WTC11 (cell line): Measurements from ENCODE around the gene KLHL29. TPM values are rescaled to one million over a fixed set of nuclear protein-coding genes. Genes with fewer than 3 reads are reported as not detected.

ENCODE experiments used
- ATAC-seq: fragments of 200-7000 bp; cut with Tn5 transposase; 2 replicates; pipeline ENCODE4 v1.10.0; 2021; ENCODE audit warnings: mild to moderate bottlenecking, moderate library complexity
- CTCF ChIA-PET: fragments of 300-600 bp; sonication (Branson Sonifier 250); formaldehyde crosslinking; loops from one replicate; lab custom pipeline; 2021; ENCODE audit warnings: antibody characterized with exemption; lab: Charles Lee
- POLR2A ChIA-PET: fragments of 350-600 bp; sonication (Branson Sonifier 250); formaldehyde crosslinking; loops from one replicate; lab custom pipeline; 2021; ENCODE audit warnings: antibody characterized with exemption; lab: Charles Lee
- DNase-seq: peaks from one replicate; pipeline ENCODE4 v3.0.0; 2021; ENCODE audit warnings: low spot score
- H3K27ac Mint-ChIP-seq: 2 replicates; pipeline ENCODE4 v1.8.0; 2021; ENCODE audit warnings: mixed read lengths
- H3K27me3 Mint-ChIP-seq: 2 replicates; pipeline ENCODE4 v1.8.0; 2021; ENCODE audit warnings: low read depth, mild to moderate bottlenecking, moderate library complexity, mixed read lengths
- H3K36me3 Mint-ChIP-seq: 2 replicates; pipeline ENCODE4 v1.8.0; 2021; ENCODE audit warnings: mixed read lengths
- H3K4me1 Mint-ChIP-seq: 2 replicates; pipeline ENCODE4 v1.8.0; 2022; ENCODE audit warnings: mixed read lengths
- H3K4me3 Mint-ChIP-seq: 2 replicates; pipeline ENCODE4 v1.8.0; 2021; ENCODE audit warnings: mild to moderate bottlenecking, moderate library complexity, mixed read lengths
- H3K9me3 Mint-ChIP-seq: 2 replicates; pipeline ENCODE4 v1.8.0; 2021; ENCODE audit warnings: mixed read lengths
- ARID4B ChIP-seq: sonication (generic); formaldehyde crosslinking; IDR thresholded peaks from 2 replicates; pipeline ENCODE4 v1.8.0; 2023; ENCODE audit warnings: missing genetic modification reagents, mild to moderate bottlenecking, borderline replicate concordance
- CBFB ChIP-seq: sonication (generic); formaldehyde crosslinking; IDR thresholded peaks from 2 replicates; pipeline ENCODE4 v1.8.1; 2022; ENCODE audit warnings: mild to moderate bottlenecking, low read depth, missing genetic modification reagents
- CREM ChIP-seq: sonication (generic); formaldehyde crosslinking; IDR thresholded peaks from 2 replicates; pipeline ENCODE4 v1.8.1; 2022; ENCODE audit warnings: mild to moderate bottlenecking, missing genetic modification reagents, moderate library complexity
- EMX1 ChIP-seq: fragments of 250-450 bp; sonication (Bioruptor Pico); IDR thresholded peaks from 2 replicates; pipeline ENCODE4 v1.8.0; 2021; ENCODE audit warnings: mild to moderate bottlenecking
- ETV6 ChIP-seq: sonication (generic); formaldehyde crosslinking; IDR thresholded peaks from 2 replicates; pipeline ENCODE4 v1.8.1; 2022; ENCODE audit warnings: mild to moderate bottlenecking, missing genetic modification reagents
- FOXJ3 ChIP-seq: sonication (generic); formaldehyde crosslinking; IDR thresholded peaks from 2 replicates; pipeline ENCODE4 v1.9.0; 2021; ENCODE audit warnings: missing genetic modification reagents, mild to moderate bottlenecking, borderline replicate concordance
- GRHL2 ChIP-seq: fragments of 250-450 bp; sonication (Bioruptor Pico); IDR thresholded peaks from 2 replicates; pipeline ENCODE4 v1.8.0; 2022; ENCODE audit warnings: mild to moderate bottlenecking, moderate library complexity; ENCODE audit not compliant: insufficient replicate concordance, severe bottlenecking
- GTF2I ChIP-seq: fragments of 250-450 bp; sonication (Bioruptor Pico); conservative IDR thresholded peaks from 2 replicates; pipeline ENCODE4 v1.4.0; 2021; ENCODE audit warnings: mild to moderate bottlenecking
- KAT7 ChIP-seq: sonication (generic); formaldehyde crosslinking; IDR thresholded peaks from 2 replicates; pipeline ENCODE4 v1.8.1; 2023; ENCODE audit warnings: missing genetic modification reagents, mild to moderate bottlenecking, borderline replicate concordance
- MYBL2 ChIP-seq: sonication (generic); formaldehyde crosslinking; IDR thresholded peaks from 2 replicates; pipeline ENCODE4 v1.8.1; 2023; ENCODE audit warnings: mild to moderate bottlenecking, moderate library complexity, missing genetic modification reagents
- NFATC4 ChIP-seq: fragments of 250-450 bp; sonication (Bioruptor Pico); IDR thresholded peaks from 2 replicates; pipeline ENCODE4 v1.9.0; 2021; ENCODE audit warnings: mild to moderate bottlenecking
- NFE2L1 ChIP-seq: sonication (generic); formaldehyde crosslinking; IDR thresholded peaks from 2 replicates; pipeline ENCODE4 v1.8.1; 2023; ENCODE audit warnings: missing genetic modification reagents
- NFYB ChIP-seq: sonication (generic); formaldehyde crosslinking; conservative IDR thresholded peaks from 2 replicates; pipeline ENCODE4 v1.8.0; 2022; ENCODE audit warnings: low read depth, missing genetic modification reagents
- NR2C2 ChIP-seq: sonication (generic); formaldehyde crosslinking; IDR thresholded peaks from 2 replicates; pipeline ENCODE4 v1.8.0; 2022; ENCODE audit warnings: mild to moderate bottlenecking, missing genetic modification reagents
- PRRX2 ChIP-seq: fragments of 250-450 bp; sonication (Bioruptor Pico); IDR thresholded peaks from 2 replicates; pipeline ENCODE4 v1.8.0; 2021; ENCODE audit warnings: mild to moderate bottlenecking
- RORB ChIP-seq: fragments of 250-450 bp; sonication (Bioruptor Pico); IDR thresholded peaks from 2 replicates; pipeline ENCODE4 v1.9.0; 2021; ENCODE audit warnings: mild to moderate bottlenecking
- ZNF219 ChIP-seq: sonication (generic); formaldehyde crosslinking; IDR thresholded peaks from 2 replicates; pipeline ENCODE4 v1.8.0; 2023; ENCODE audit warnings: missing genetic modification reagents, mild to moderate bottlenecking, borderline replicate concordance
- ZNF232 ChIP-seq: sonication (generic); formaldehyde crosslinking; IDR thresholded peaks from 2 replicates; pipeline ENCODE4 v1.8.0; 2022; ENCODE audit warnings: mild to moderate bottlenecking, missing genetic modification reagents
- ZNF396 ChIP-seq: fragments of 250-450 bp; sonication (Bioruptor Pico); IDR thresholded peaks from 2 replicates; pipeline ENCODE4 v1.8.0; 2021; ENCODE audit warnings: mild to moderate bottlenecking, moderate library complexity, borderline replicate concordance
- total RNA-seq: library from RNA; stranded (reverse); gene quantifications from 3 replicates; pipeline ENCODE4 v1.2.3, GENCODE V29; 2021
- TF ChIP-seq, protein P1 (sequence below): sonication (generic); formaldehyde crosslinking; conservative IDR thresholded peaks from 2 replicates; pipeline ENCODE4 v1.8.1; 2022; ENCODE audit warnings: mild to moderate bottlenecking, missing genetic modification reagents
- TF ChIP-seq, protein P2 (sequence below): sonication (generic); formaldehyde crosslinking; IDR thresholded peaks from 2 replicates; pipeline ENCODE4 v1.8.1; 2022; ENCODE audit warnings: low read depth, missing genetic modification reagents, borderline replicate concordance
- TF ChIP-seq, protein P3 (sequence below): sonication (generic); formaldehyde crosslinking; IDR thresholded peaks from 2 replicates; pipeline ENCODE4 v1.8.0; 2022; ENCODE audit warnings: missing genetic modification reagents

KLHL29 gene
- total RNA-seq, 1 experiment from 2014 or later, result 7.1 TPM

- no peaks in the 10 kb centered on the region for H3K9me3 Mint-ChIP-seq
- POLR2A ChIA-PET, result no interaction called here
- H3K27me3 Mint-ChIP-seq, result no peaks in the 10 kb centered on the region
- H3K27ac Mint-ChIP-seq, result no peak overlapping the region
- TF ChIP-seq CREM (CRISPR knock-in tag), result no peak
- TF ChIP-seq, protein P1, sequence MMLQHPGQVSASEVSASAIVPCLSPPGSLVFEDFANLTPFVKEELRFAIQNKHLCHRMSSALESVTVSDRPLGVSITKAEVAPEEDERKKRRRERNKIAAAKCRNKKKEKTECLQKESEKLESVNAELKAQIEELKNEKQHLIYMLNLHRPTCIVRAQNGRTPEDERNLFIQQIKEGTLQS (CRISPR knock-in tag), result no peak
- no peak for TF ChIP-seq MYBL2 (CRISPR knock-in tag)
- no peak for TF ChIP-seq ETV6
- no peak for TF ChIP-seq PRRX2 (CRISPR knock-in tag)
- no peak for TF ChIP-seq ZNF219 (CRISPR knock-in tag)
- no peak for TF ChIP-seq ZNF232 (CRISPR knock-in tag)
- no peak for TF ChIP-seq RORB
- no peak for TF ChIP-seq CBFB (CRISPR knock-in tag)
- TF ChIP-seq NFE2L1 (CRISPR knock-in tag), result no peak
- no peak for TF ChIP-seq KAT7
- TF ChIP-seq GRHL2, result no peak
- no peak for TF ChIP-seq FOXJ3 (CRISPR knock-in tag)
- no peak for TF ChIP-seq ZNF396 (CRISPR knock-in tag)
- no peak for TF ChIP-seq EMX1
- DNase-seq (no peak), ATAC-seq (no peak)
- H3K4me1 Mint-ChIP-seq, result peaks cover 38% of the 10 kb centered on the region
- no peaks in the 10 kb centered on the region for H3K36me3 Mint-ChIP-seq
- H3K4me3 Mint-ChIP-seq, result no peak overlapping the region
- CTCF ChIA-PET, result interaction anchor here (2.1 kb wide), 1 partner anchor 11 kb away, joined by 6 read pairs; no protein-coding TSS in a partner anchor
These were observed 109.3 kb downstream of the KLHL29 start for GRCh38 chr2:23494286-23494685.

- Mint-ChIP-seq H3K27me3 (no peaks in the 10 kb centered on the region), H3K4me3 (no peak overlapping the region; the same call in 1 of the 2 replicates), H3K36me3 (no peaks in the 10 kb centered on the region), H3K27ac (peak overlapping the region; percentile 66; the same call in 1 of the 2 replicates), H3K4me1 (peaks cover 29% of the 10 kb centered on the region), H3K9me3 (no peaks in the 10 kb centered on the region)
- TF ChIP-seq NFE2L1 (CRISPR knock-in tag) (no peak), GRHL2 (no peak), MYBL2 (CRISPR knock-in tag) (no peak), NR2C2 (no peak)
- TF ChIP-seq, protein P2, sequence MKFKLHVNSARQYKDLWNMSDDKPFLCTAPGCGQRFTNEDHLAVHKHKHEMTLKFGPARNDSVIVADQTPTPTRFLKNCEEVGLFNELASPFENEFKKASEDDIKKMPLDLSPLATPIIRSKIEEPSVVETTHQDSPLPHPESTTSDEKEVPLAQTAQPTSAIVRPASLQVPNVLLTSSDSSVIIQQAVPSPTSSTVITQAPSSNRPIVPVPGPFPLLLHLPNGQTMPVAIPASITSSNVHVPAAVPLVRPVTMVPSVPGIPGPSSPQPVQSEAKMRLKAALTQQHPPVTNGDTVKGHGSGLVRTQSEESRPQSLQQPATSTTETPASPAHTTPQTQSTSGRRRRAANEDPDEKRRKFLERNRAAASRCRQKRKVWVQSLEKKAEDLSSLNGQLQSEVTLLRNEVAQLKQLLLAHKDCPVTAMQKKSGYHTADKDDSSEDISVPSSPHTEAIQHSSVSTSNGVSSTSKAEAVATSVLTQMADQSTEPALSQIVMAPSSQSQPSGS, result no peak
- ChIA-PET POLR2A (no interaction called here), CTCF (no interaction called here)
- ATAC-seq (no peak), DNase-seq (no peak)
These were observed 110.7 kb downstream of the KLHL29 start for GRCh38 chr2:23495661-23496114.

DNA sequence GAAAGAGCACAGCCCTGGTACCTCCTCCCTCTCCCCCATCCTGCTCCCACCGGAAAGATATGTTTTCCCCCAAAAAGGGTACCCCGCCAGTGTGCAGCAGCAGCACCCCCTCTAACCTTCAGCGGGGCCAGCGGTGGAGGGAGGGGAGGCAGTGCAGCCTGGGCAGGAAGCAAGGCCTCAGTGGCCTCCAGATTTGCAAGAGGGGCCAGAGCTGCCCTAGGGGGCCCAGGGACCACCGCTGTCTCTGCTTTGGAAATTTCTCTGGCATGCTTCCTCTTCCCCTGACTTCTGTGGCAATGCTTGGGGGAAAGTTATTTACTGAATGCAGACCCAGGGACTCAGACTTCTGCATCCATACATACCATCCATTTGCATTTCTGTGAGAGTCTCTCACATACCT is 111.5 kb downstream of the KLHL29 start:
- H3K36me3 Mint-ChIP-seq, result no peaks in the 10 kb centered on the region
- peaks cover 31% of the 10 kb centered on the region for H3K4me1 Mint-ChIP-seq
- H3K27me3 Mint-ChIP-seq, result no peaks in the 10 kb centered on the region
- peak overlapping the region; percentile 80; the same call in 1 of the 2 replicates for H3K27ac Mint-ChIP-seq
- no peak for DNase-seq
- ChIA-PET CTCF (no interaction called here), POLR2A (no interaction called here)
- peak; percentile 48 for ATAC-seq
- H3K9me3 Mint-ChIP-seq, result no peaks in the 10 kb centered on the region
- H3K4me3 Mint-ChIP-seq, result no peak overlapping the region
- TF ChIP-seq ARID4B (CRISPR knock-in tag), result no peak
- no peak for TF ChIP-seq PRRX2 (CRISPR knock-in tag)
- TF ChIP-seq, protein P2, result no peak
- TF ChIP-seq MYBL2 (CRISPR knock-in tag), result no peak
- TF ChIP-seq CREM (CRISPR knock-in tag), result no peak
- no peak for TF ChIP-seq NFATC4 (CRISPR knock-in tag)
- TF ChIP-seq RORB, result no peak
- TF ChIP-seq EMX1, result no peak
- TF ChIP-seq ZNF232 (CRISPR knock-in tag), result no peak
- TF ChIP-seq, protein P3, sequence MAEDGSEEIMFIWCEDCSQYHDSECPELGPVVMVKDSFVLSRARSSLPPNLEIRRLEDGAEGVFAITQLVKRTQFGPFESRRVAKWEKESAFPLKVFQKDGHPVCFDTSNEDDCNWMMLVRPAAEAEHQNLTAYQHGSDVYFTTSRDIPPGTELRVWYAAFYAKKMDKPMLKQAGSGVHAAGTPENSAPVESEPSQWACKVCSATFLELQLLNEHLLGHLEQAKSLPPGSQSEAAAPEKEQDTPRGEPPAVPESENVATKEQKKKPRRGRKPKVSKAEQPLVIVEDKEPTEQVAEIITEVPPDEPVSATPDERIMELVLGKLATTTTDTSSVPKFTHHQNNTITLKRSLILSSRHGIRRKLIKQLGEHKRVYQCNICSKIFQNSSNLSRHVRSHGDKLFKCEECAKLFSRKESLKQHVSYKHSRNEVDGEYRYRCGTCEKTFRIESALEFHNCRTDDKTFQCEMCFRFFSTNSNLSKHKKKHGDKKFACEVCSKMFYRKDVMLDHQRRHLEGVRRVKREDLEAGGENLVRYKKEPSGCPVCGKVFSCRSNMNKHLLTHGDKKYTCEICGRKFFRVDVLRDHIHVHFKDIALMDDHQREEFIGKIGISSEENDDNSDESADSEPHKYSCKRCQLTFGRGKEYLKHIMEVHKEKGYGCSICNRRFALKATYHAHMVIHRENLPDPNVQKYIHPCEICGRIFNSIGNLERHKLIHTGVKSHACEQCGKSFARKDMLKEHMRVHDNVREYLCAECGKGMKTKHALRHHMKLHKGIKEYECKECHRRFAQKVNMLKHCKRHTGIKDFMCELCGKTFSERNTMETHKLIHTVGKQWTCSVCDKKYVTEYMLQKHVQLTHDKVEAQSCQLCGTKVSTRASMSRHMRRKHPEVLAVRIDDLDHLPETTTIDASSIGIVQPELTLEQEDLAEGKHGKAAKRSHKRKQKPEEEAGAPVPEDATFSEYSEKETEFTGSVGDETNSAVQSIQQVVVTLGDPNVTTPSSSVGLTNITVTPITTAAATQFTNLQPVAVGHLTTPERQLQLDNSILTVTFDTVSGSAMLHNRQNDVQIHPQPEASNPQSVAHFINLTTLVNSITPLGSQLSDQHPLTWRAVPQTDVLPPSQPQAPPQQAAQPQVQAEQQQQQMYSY (CRISPR knock-in tag), result no peak
- no peak for TF ChIP-seq NFYB (CRISPR knock-in tag)
- no peak for TF ChIP-seq GTF2I (CRISPR knock-in tag)
- TF ChIP-seq ZNF219 (CRISPR knock-in tag), result no peak
